A673 (cell line): ENCODE results near the gene TSEN2.
"Not testable (repeated sequence)": the region's sequence is repeated elsewhere in the genome, so short reads cannot be mapped to it uniquely, and the experiment has no call there.

Source experiments
- CTCF ChIP-seq: fragments of 300-800, 200-600 bp; sonication (generic); conservative IDR thresholded peaks from 2 replicates; pipeline ENCODE4 v1.5.1; 2017; ENCODE audit warnings: low read depth, mild to moderate bottlenecking, antibody characterized with exemption, low read length, moderate library complexity, mixed read lengths
- EZH2 ChIP-seq: fragments of 200-600 bp; sonication (generic); IDR thresholded peaks from 2 replicates; pipeline ENCODE4 v1.6.1; 2017; ENCODE audit warnings: borderline replicate concordance, low read depth, mild to moderate bottlenecking, mixed read lengths, antibody characterized with exemption, low read length; ENCODE audit not compliant: poor library complexity, severe bottlenecking

- TF ChIP-seq CTCF, EZH2: not testable (repeated sequence)
Measured at GRCh38 chr3:12543497-12543896, 59.2 kb downstream of the TSEN2 start.
